Activated CD4-positive, alpha-beta T cell treated with anti-CD3 and anti-CD28 coated beads for 36 hours (primary cell): ENCODE results near the gene YWHAB. TPM values are rescaled to one million over a fixed set of nuclear protein-coding genes. Genes with fewer than 3 reads are reported as not detected.
"Not testable (repeated sequence)": the region's sequence is repeated elsewhere in the genome, so short reads cannot be mapped to it uniquely, and the experiment has no call there.

Experiments used
- ATAC-seq: fragments of 200-7000 bp; cut with Tn5 transposase; one replicate; pipeline ENCODE4 v1.10.0; 2021; ENCODE audit warnings: mild to moderate bottlenecking, moderate library complexity
- CTCF ChIA-PET: fragments of 350-600 bp; sonication (Branson Sonifier 250); formaldehyde crosslinking; loops from one replicate; lab custom pipeline; 2021; ENCODE audit warnings: antibody characterized with exemption; lab: Charles Lee
- POLR2A ChIA-PET: fragments of 350-600 bp; sonication (Branson Sonifier 250); formaldehyde crosslinking; loops from one replicate; lab custom pipeline; 2021; ENCODE audit warnings: antibody characterized with exemption, inconsistent platforms; lab: Charles Lee
- DNase-seq: peaks from one replicate; pipeline ENCODE4 v3.0.0-alpha.2; 2020
- H3K27ac Mint-ChIP-seq: one replicate; pipeline ENCODE4 v1.8.0; 2021; ENCODE audit warnings: mixed read lengths
- H3K27me3 Mint-ChIP-seq: one replicate; pipeline ENCODE4 v1.8.0; 2021; ENCODE audit warnings: mixed read lengths
- H3K36me3 Mint-ChIP-seq: one replicate; pipeline ENCODE4 v1.8.0; 2021; ENCODE audit warnings: low read depth, mixed read lengths
- H3K4me1 Mint-ChIP-seq: one replicate; pipeline ENCODE4 v1.8.0; 2021; ENCODE audit warnings: mixed read lengths
- H3K4me3 Mint-ChIP-seq: one replicate; pipeline ENCODE4 v1.8.0; 2021; ENCODE audit warnings: mild to moderate bottlenecking, moderate library complexity, mixed read lengths
- H3K9me3 Mint-ChIP-seq: one replicate; pipeline ENCODE4 v1.8.0; 2021; ENCODE audit warnings: low read depth, mixed read lengths
- intact Hi-C, 2 experiments: fragments of 100-400 bp; cut with DNase I in 1 of 2; cut with micrococcal nuclease in 1 of 2; formaldehyde crosslinking; loops; one replicate each; pipeline versions ENCODE4 v1.14.2 to v1.15.1; 2022 to 2024; cut with DNase I, micrococcal nuclease
- total RNA-seq, 2 experiments: library from RNA; stranded (reverse); gene quantifications; one replicate each; pipeline ENCODE4 v1.2.3, GENCODE V29; 2021

Gene YWHAB
- total RNA-seq, 2 experiments from 2014 or later: 273 to 326 TPM

DNA sequence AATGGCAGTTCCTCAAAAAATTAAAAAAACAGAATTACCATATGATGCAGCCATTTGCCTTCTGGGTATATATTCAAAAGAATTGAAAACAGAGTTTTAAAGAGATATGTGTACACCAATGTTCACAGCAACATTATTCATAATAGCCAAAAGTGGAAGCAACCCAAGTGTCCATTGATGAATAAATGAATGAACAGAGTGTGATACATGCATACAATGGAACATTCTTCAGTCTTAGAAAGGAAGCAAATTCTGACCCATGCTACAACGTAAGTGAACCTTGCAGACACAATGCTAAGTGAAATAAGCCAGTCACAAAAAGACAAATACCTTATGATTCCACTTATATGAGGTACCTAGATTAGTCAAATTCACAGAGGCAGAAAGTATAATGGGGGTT is 34.7 kb upstream of the YWHAB start:
- Mint-ChIP-seq H3K36me3 (no peaks in the 10 kb centered on the region), H3K4me3 (no peak overlapping the region), H3K9me3 (no peaks in the 10 kb centered on the region), H3K27me3 (peaks cover 11% of the 10 kb centered on the region), H3K4me1 (no peaks in the 10 kb centered on the region), H3K27ac (no peak overlapping the region)
- CTCF ChIA-PET: no interaction called here
- ATAC-seq (no peak), DNase-seq (no peak)
- POLR2A ChIA-PET: no interaction called here
- intact Hi-C loops: no loop called here

GRCh38 chr20:44851545-44851944 is 34.0 kb upstream of the YWHAB start:
- H3K4me1 Mint-ChIP-seq: peaks cover 1% of the 10 kb centered on the region
- H3K4me3 Mint-ChIP-seq: no peak overlapping the region
- DNase-seq: no peak
- CTCF ChIA-PET: no interaction called here
- intact Hi-C loops: no loop called here
- no peaks in the 10 kb centered on the region for H3K9me3 Mint-ChIP-seq
- ATAC-seq: no peak
- H3K27me3 Mint-ChIP-seq: peaks cover 11% of the 10 kb centered on the region
- no peak overlapping the region for H3K27ac Mint-ChIP-seq
- no peaks in the 10 kb centered on the region for H3K36me3 Mint-ChIP-seq
- POLR2A ChIA-PET: no interaction called here

DNA sequence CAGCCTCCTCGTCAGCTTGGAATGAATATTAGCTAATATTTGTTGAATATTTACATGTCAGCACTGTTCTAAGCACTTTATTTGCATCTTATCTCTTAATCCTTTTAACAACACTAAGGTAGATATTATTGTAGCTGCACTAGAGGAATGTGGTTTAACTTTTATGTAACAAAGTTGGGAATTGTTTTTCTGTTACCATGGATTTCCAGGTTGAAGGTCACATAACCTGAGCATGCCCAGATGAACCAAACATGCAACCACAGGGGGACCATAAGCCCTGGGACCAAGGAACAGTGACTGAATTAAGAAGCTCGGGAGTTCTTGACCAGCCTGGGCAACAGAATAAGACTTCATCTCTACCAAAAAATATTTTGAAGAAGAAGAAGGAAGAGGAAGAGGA is 29.1 kb upstream of the YWHAB start:
- ChIA-PET POLR2A (no interaction called here), CTCF (interaction anchor here (1.2 kb wide), 1 partner anchor 10 kb away, joined by 4 read pairs; no protein-coding TSS in a partner anchor)
- peaks cover 7% of the 10 kb centered on the region for H3K4me1 Mint-ChIP-seq
- intact Hi-C loops: no loop called here
- no peak overlapping the region for H3K4me3 Mint-ChIP-seq
- ATAC-seq: no peak
- peaks cover 5% of the 10 kb centered on the region for H3K27me3 Mint-ChIP-seq
- no peaks in the 10 kb centered on the region for H3K36me3 Mint-ChIP-seq
- no peaks in the 10 kb centered on the region for H3K9me3 Mint-ChIP-seq
- no peak overlapping the region for H3K27ac Mint-ChIP-seq
- DNase-seq: no peak

- intact Hi-C loops: no loop called here
These were observed 28.6 kb upstream of the YWHAB start for GRCh38 chr20:44856856-44857448.

DNA sequence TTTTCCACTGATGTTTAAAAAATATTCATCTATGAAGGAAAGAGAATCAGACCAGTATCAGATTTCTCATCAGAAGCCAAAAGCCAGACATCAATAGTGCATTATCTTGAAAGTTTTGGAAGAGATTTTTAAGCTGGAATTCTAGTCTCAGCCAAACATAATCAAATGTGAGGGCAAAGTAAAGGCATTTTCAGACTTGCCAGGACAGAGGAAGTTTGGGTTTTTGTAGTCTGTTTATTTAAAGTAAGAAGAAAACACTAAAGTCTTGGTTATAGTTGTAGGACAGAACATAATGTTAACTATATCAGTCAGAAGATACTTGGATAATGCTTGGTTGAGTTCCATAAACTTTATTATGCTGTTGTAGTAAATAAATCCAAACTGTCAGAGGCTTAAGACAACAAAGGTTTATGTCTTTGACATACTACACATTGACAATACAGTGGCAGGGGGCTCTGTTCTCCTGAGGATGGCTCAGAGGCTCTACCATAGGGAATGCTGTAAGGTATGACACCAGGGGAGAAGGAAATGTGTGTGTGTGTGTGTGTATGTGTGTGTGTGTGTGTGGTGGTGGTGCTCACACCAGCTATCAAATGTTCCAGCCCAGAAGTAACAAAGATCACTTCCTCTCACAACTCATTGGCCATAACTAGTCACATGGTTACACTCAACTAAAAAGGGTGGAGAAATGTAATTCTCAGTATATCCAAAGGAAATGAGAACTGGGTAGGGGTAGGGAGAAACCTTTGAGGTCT is 26.7 kb upstream of the YWHAB start:
- ChIA-PET CTCF (interaction anchor here (1.3 kb wide), 1 partner anchor 8 kb away, joined by 5 read pairs; no protein-coding TSS in a partner anchor), POLR2A (no interaction called here)
- no peaks in the 10 kb centered on the region for H3K36me3 Mint-ChIP-seq
- intact Hi-C loops: no loop called here
- no peak overlapping the region for H3K4me3 Mint-ChIP-seq
- no peak for ATAC-seq
- H3K27ac Mint-ChIP-seq: no peak overlapping the region
- H3K9me3 Mint-ChIP-seq: no peaks in the 10 kb centered on the region
- H3K27me3 Mint-ChIP-seq: no peaks in the 10 kb centered on the region
- peaks cover 7% of the 10 kb centered on the region for H3K4me1 Mint-ChIP-seq
- DNase-seq: no peak

More at GRCh38 chr20:44856856-44857448, 28.6 kb upstream of the YWHAB start:
- ATAC-seq (peak; percentile 36), DNase-seq (no peak)
- Mint-ChIP-seq H3K9me3 (no peaks in the 10 kb centered on the region), H3K27me3 (peaks cover 4% of the 10 kb centered on the region), H3K27ac (no peak overlapping the region), H3K4me1 (peaks cover 7% of the 10 kb centered on the region), H3K4me3 (no peak overlapping the region), H3K36me3 (no peaks in the 10 kb centered on the region)
- ChIA-PET CTCF (interaction anchor here (1.2 kb wide), 1 partner anchor 10 kb away, joined by 4 read pairs; no protein-coding TSS in a partner anchor), POLR2A (interaction anchor here (0.5 kb wide), 1 partner anchor 22 kb away, joined by 9 read pairs; no protein-coding TSS in a partner anchor)

GRCh38 chr20:44861531-44862006 is 23.9 kb upstream of the YWHAB start:
- Mint-ChIP-seq H3K9me3 (no peaks in the 10 kb centered on the region), H3K36me3 (no peaks in the 10 kb centered on the region), H3K4me3 (no peak overlapping the region), H3K27ac (no peak overlapping the region), H3K27me3 (no peaks in the 10 kb centered on the region), H3K4me1 (peaks cover 7% of the 10 kb centered on the region)
- ATAC-seq (no peak), DNase-seq (no peak)
- ChIA-PET POLR2A (no interaction called here), CTCF (interaction anchor here (2.0 kb wide), 1 partner anchor 176 kb away, joined by 5 read pairs; no protein-coding TSS in a partner anchor)
- intact Hi-C loops: no loop called here

DNA sequence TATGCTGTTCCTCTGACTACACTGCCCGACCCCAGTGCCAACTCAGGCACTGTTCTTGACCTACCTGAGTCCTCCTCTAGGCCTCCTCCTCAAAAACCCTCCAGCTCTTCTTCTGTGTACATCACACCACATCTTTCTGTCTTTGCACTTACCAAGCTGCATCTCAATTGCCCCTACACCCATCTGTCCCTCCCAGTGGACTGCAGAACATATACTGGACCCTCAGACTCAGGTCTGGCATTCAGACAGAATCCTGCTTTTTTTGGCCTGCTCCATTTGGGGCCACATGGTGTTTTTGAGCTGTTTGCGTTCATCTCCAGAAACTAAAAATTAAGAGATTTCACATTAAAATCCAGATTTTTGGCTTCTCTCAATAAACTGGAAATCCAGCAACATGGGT is 23.2 kb upstream of the YWHAB start:
- H3K4me1 Mint-ChIP-seq: peaks cover 12% of the 10 kb centered on the region
- peaks cover 4% of the 10 kb centered on the region for H3K27me3 Mint-ChIP-seq
- intact Hi-C loops: no loop called here
- POLR2A ChIA-PET: no interaction called here
- ATAC-seq: no peak
- no peak for DNase-seq
- no peaks in the 10 kb centered on the region for H3K9me3 Mint-ChIP-seq
- H3K4me3 Mint-ChIP-seq: no peak overlapping the region
- CTCF ChIA-PET: interaction anchor here (1.6 to 2.0 kb wide), 2 partner anchors 114 to 177 kb away, joined by 5 read pairs; no protein-coding TSS in a partner anchor
- no peak overlapping the region for H3K27ac Mint-ChIP-seq
- no peaks in the 10 kb centered on the region for H3K36me3 Mint-ChIP-seq

DNA sequence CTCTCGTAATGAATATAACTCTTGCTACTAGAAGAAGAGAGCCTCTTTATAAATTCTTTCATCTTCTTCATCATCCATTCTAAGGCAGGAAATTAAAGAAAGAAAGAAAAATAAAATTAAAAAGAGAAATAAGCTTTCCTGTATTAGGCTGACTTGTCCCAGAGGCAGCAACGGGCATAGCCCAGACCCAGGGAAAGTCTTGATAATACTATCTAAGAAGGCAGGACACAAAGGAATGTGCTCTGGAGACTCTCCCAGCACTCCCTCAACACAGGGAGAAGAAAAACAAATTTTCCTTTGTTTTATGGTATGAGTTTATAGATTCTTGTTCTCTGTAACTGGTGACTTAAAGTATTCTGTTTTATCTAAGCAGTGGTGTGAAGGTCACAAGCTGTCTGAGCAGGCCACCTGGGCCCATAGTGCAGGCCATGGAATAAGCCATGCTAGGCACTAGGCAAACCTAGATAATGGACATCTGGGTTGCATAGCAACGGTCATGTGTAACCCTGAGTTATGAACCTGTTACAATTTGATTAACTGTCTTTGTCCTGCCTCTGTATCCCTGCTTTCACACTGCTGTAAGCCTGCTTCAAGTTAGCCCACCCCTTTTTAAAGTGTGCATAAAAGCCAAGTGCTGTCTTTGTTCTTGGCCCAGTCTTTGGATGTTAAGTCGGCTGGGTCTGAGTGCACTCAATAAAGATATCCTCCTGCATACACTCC is 22.0 kb upstream of the YWHAB start:
- peaks cover 17% of the 10 kb centered on the region for H3K4me1 Mint-ChIP-seq
- intact Hi-C loops, DNase-seq, H3K9me3 Mint-ChIP-seq, H3K27me3 Mint-ChIP-seq, POLR2A ChIA-PET, H3K36me3 Mint-ChIP-seq, ATAC-seq, H3K27ac Mint-ChIP-seq, H3K4me3 Mint-ChIP-seq: not testable (repeated sequence)
- CTCF ChIA-PET: interaction anchor here (1.1 to 2.0 kb wide), 3 partner anchors 116 to 181 kb away, joined by 3 to 5 read pairs (median 5); no protein-coding TSS in a partner anchor

DNA sequence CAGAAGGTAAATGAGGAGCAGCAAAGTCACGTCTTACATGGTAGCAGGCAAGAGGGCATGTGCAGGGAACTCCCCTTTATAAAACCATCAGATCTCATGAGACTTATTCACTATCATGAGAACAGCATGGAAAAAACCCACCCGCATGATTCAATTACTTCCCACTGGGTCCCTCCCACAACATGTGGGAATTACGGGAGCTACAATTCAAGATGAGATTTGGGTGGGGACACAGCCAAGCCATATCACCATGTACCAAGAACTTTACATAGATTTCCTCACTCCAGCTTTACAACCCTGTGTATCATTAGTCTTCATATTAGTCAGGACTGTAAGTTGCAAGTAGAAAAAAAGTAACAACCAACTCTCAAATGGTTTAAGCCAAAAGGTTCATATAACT is 21.0 kb upstream of the YWHAB start:
- CTCF ChIA-PET: interaction anchor here (0.6 kb wide), 2 partner anchors 127 to 436 kb away, joined by 3 read pairs; no protein-coding TSS in a partner anchor
- ATAC-seq, H3K36me3 Mint-ChIP-seq, DNase-seq, POLR2A ChIA-PET, H3K27me3 Mint-ChIP-seq, H3K27ac Mint-ChIP-seq, H3K4me3 Mint-ChIP-seq, H3K9me3 Mint-ChIP-seq, intact Hi-C loops: not testable (repeated sequence)
- peaks cover 13% of the 10 kb centered on the region for H3K4me1 Mint-ChIP-seq

- no peaks in the 10 kb centered on the region for H3K36me3 Mint-ChIP-seq
- peaks cover 7% of the 10 kb centered on the region for H3K27me3 Mint-ChIP-seq
- peak overlapping the region; percentile 57 for H3K4me3 Mint-ChIP-seq
- H3K4me1 Mint-ChIP-seq: peaks cover 13% of the 10 kb centered on the region
- ATAC-seq: peak; percentile 23
- no peak overlapping the region for H3K27ac Mint-ChIP-seq
- no peak for DNase-seq
- intact Hi-C loops: loop anchor here (1.0 to 5.0 kb wide), 7 partner anchors 65 to 650 kb away; no protein-coding TSS in a partner anchor
- ChIA-PET CTCF (interaction anchor here (0.6 to 3.7 kb wide), 26 partner anchors 8 to 677 kb away, joined by 3 to 30 read pairs (median 5); partner anchors contain the start of gene YWHAB), POLR2A (interaction anchor here (0.6 kb wide), 1 partner anchor 168 kb away, joined by 3 read pairs; no protein-coding TSS in a partner anchor)
- no peaks in the 10 kb centered on the region for H3K9me3 Mint-ChIP-seq
These were observed 18.7 kb upstream of the YWHAB start for GRCh38 chr20:44866703-44867335.
